Ovary (tissue), 3 donors: Measurements from ENCODE around the gene PRELID1.

Experiments used
- CTCF ChIP-seq, 3 donors: fragments of 450-650 bp in 2 of 3; fragments of 200-600 bp in 1 of 3; IDR thresholded peaks; one replicate each; pipeline versions ENCODE4 v1.5.1 to v1.8.0; 2016 to 2022; ENCODE audit warnings: antibody characterized with exemption in 3 of 3, mild to moderate bottlenecking in 1 of 3
- EP300 ChIP-seq: sonication (generic); formaldehyde crosslinking; IDR thresholded peaks from one replicate; pipeline ENCODE4 v1.6.1; 2017; ENCODE audit warnings: antibody characterized with exemption
- POLR2A ChIP-seq: fragments of 450-650 bp; IDR thresholded peaks from one replicate; pipeline ENCODE4 v1.6.1; 2017; ENCODE audit warnings: antibody characterized with exemption, mild to moderate bottlenecking, moderate library complexity
- donor health status: DM: no; HTN: no; CAD: no.

GRCh38 chr5:177291735-177292134 is 11.9 kb upstream of the PRELID1 start:
- TF ChIP-seq CTCF (IDR thresholded peaks at IDR 0.05) (no peak), POLR2A (no peak), EP300 (no peak)
